Parathyroid adenoma (tissue), 2 donors: ENCODE measurements around the gene CD74.
"Not testable (repeated sequence)": the region's sequence is repeated elsewhere in the genome, so short reads cannot be mapped to it uniquely, and the experiment has no call there.

Experiments used
- H2AFZ ChIP-seq: fragments of 300-600 bp; sonication (generic); one replicate; pipeline ENCODE4 v1.7.0; 2017; ENCODE audit warnings: antibody characterized with exemption, mild to moderate bottlenecking
- H3K27ac ChIP-seq: fragments of 300-600 bp; sonication (generic); one replicate; pipeline ENCODE4 v1.7.0; 2017
- H3K27me3 ChIP-seq: fragments of 300-600 bp; sonication (generic); one replicate; pipeline ENCODE4 v1.7.0; 2017; ENCODE audit warnings: low read length; ENCODE audit not compliant: control insufficient read depth, insufficient read depth
- H3K36me3 ChIP-seq: fragments of 300-600 bp; sonication (generic); one replicate; pipeline ENCODE4 v1.7.0; 2017; ENCODE audit warnings: low read length; ENCODE audit not compliant: control insufficient read depth, insufficient read depth
- H3K4me1 ChIP-seq: fragments of 300-600 bp; sonication (generic); one replicate; pipeline ENCODE4 v1.7.0; 2017; ENCODE audit warnings: control low read depth
- H3K4me2 ChIP-seq: fragments of 300-600 bp; sonication (generic); one replicate; pipeline ENCODE4 v1.7.0; 2017; ENCODE audit warnings: low read length
- H3K4me3 ChIP-seq: fragments of 300-600 bp; sonication (generic); one replicate; pipeline ENCODE4 v1.7.0; 2017; ENCODE audit warnings: low read depth, low read length
- H3K79me2 ChIP-seq: fragments of 300-600 bp; sonication (generic); one replicate; pipeline ENCODE4 v1.7.0; 2017; ENCODE audit warnings: control low read depth
- H3K9ac ChIP-seq: fragments of 300-600 bp; sonication (generic); one replicate; pipeline ENCODE4 v1.7.0; 2017; ENCODE audit warnings: mild to moderate bottlenecking
- H3K9me3 ChIP-seq: fragments of 300-600 bp; sonication (generic); one replicate; pipeline ENCODE4 v1.7.0; 2017; ENCODE audit warnings: low read length; ENCODE audit not compliant: control insufficient read depth
- TF ChIP-seq, protein P1 (sequence below): fragments of 300-600 bp; sonication (generic); IDR thresholded peaks from one replicate; pipeline ENCODE4 v1.7.0; 2017; ENCODE audit warnings: antibody characterized with exemption, mild to moderate bottlenecking
- donor health status: primary hyperparathyroidism.

Gene CD74

DNA sequence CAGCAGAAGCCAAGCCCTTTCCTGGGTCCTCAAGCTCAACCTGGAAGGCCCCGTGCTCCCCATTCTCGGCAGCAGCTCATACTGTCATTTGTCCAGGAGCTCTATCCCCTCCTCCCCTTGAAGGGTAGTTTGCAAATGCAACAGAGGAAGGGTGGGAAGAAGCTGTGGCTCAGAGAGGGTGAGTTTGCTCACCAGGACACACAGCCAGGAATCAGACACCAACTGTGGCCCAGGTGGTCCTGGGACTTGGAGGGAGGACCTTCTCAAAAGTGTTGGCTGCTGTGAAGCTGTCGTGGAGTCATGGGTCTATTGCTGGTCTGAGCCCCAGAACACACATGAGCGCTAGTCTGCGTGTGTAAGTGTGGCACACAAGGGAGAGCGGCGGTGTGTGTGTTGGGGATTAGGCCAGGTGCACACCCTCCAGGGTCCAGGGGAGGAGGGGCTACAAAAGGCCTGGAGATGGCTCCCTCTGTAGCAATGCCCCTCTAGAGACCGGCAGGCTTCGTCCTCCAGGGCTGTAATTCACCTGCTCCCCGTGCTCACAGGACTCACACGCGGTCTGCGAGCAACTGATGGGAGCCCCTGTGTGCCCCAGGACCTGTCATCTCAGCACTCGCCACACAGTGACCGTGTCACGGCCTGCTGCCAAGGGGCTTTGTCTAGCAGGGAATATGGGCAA is 45.0 kb upstream of the CD74 start:
- no peak overlapping the region for H3K4me2 ChIP-seq
- H3K4me1 ChIP-seq, result no peaks in the 10 kb centered on the region

DNA sequence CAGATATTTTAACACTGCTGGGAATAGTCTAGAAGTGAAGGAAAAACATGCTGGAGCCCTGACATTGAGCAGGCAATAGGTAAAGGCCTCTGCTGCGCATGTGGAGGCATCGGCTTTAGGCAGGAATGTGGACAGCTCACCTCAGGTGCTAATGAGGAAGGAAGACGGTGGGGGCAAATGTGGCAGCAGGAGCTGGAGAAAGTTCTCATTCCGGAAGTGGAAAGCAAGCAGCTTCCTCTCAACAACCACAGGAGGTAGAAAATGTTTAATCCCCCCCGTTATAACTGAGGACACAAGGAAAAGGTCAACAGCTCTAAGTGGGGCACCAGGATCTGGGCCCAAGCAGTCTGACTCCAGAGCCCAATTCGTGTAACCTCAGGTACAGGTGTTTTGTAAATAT is 44.4 kb upstream of the CD74 start:
- Histone ChIP-seq H3K9me3 (no peaks in the 10 kb centered on the region), H3K4me1 (no peaks in the 10 kb centered on the region), H3K27ac (no peak overlapping the region)

More for the DNA sequence above, 45.0 kb upstream of the CD74 start:
- no peak overlapping the region for H2AFZ ChIP-seq
- no peak overlapping the region for H3K27ac ChIP-seq
- no peak overlapping the region for H3K4me3 ChIP-seq
- no peaks in the 10 kb centered on the region for H3K9me3 ChIP-seq
- TF ChIP-seq, protein P1, sequence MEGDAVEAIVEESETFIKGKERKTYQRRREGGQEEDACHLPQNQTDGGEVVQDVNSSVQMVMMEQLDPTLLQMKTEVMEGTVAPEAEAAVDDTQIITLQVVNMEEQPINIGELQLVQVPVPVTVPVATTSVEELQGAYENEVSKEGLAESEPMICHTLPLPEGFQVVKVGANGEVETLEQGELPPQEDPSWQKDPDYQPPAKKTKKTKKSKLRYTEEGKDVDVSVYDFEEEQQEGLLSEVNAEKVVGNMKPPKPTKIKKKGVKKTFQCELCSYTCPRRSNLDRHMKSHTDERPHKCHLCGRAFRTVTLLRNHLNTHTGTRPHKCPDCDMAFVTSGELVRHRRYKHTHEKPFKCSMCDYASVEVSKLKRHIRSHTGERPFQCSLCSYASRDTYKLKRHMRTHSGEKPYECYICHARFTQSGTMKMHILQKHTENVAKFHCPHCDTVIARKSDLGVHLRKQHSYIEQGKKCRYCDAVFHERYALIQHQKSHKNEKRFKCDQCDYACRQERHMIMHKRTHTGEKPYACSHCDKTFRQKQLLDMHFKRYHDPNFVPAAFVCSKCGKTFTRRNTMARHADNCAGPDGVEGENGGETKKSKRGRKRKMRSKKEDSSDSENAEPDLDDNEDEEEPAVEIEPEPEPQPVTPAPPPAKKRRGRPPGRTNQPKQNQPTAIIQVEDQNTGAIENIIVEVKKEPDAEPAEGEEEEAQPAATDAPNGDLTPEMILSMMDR, result no peak
- H3K27me3 ChIP-seq, result no peaks in the 10 kb centered on the region
- no peaks in the 10 kb centered on the region for H3K36me3 ChIP-seq
- no peaks in the 10 kb centered on the region for H3K79me2 ChIP-seq
- H3K9ac ChIP-seq, result no peak overlapping the region

DNA sequence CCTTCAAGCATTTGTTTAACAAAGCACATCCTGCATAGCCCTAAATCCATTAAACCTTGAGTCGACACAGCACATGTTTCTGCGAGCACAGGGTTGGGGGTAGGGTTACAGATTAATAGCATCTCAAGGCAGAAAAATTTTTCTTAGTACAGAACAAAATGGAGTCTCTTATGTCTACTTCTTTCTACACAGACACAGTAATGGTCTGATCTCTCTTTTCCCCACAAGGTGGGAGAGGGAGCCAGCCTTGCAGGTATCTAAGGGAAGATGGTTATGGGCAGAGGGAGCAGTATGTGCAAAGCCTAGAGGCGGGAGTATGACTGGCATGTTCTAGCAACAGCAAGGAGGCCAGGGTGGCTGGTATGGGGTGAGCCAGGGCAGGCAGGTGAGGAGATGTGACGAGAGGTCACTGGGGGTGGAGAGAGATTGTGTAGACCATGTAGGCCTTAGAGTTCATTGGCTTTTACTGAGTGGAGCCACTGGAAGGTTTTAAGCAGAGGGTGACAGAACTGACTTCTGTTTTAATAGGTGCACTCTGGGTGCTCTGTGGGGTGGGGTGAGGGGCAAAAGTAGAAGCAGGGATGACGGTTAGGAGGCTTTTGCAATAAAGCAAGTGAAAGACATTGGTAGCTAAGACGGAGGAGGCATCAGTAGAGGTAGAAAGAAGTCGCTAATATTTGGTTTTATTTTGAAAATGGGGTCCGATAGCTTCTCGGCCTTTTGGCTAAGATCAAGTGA is 42.0 kb upstream of the CD74 start:
- Histone ChIP-seq H3K4me1 (no peaks in the 10 kb centered on the region), H2AFZ (no peak overlapping the region), H3K4me3 (no peak overlapping the region), H3K4me2 (no peak overlapping the region), H3K79me2 (no peaks in the 10 kb centered on the region), H3K9ac (no peak overlapping the region), H3K27ac (no peak overlapping the region), H3K9me3 (no peaks in the 10 kb centered on the region), H3K36me3 (no peaks in the 10 kb centered on the region), H3K27me3 (no peaks in the 10 kb centered on the region)
- TF ChIP-seq, protein P1, result no peak

More for the DNA sequence above, 44.4 kb upstream of the CD74 start:
- Histone ChIP-seq H3K4me3 (no peak overlapping the region), H3K9ac (no peak overlapping the region), H3K36me3 (no peaks in the 10 kb centered on the region), H3K79me2 (no peaks in the 10 kb centered on the region), H3K4me2 (no peak overlapping the region), H3K27me3 (no peaks in the 10 kb centered on the region), H2AFZ (no peak overlapping the region)
- TF ChIP-seq, protein P1, result no peak

DNA sequence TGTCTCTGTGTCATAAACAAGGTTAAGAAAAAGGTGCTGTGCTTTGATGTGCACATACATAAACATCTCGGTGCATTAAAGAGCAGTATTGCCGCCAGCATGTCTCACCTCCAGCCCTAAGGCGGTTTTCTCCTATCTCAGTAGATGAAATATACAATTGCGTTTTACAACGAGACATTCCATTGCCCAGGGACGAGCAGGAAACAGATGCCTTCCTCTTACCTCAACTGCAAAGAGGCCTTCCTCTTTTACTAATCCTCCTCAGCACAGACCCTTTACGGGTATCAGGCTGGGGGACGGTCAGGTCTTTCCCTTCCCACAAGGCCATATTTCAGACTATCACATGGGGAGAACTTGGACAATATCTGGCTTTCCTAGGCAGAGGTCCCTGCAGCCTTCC is 41.3 kb upstream of the CD74 start:
- not testable (repeated sequence) for H3K4me1 ChIP-seq, H3K9me3 ChIP-seq

DNA sequence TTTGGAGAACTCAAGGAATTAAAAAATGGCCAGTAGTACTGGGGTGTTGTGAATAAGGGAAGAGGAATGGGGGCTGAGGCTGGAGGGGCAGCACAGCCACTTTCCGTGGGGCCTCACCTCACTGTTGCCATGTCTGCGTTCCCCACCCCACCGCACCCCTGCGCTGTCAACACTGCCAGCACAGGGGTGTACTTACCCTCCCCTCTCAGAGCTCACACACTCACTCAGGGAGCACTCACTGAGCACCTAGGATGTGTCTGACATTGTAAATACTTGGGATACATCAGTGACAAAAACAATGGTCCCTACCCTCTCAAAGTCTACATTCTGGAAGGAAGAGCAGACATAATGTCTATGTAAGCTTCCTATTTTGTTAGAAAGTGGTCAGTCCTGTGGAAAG is 40.2 kb upstream of the CD74 start:
- H3K9me3 ChIP-seq, result no peaks in the 10 kb centered on the region
- no peaks in the 10 kb centered on the region for H3K4me1 ChIP-seq
- no peaks in the 10 kb centered on the region for H3K36me3 ChIP-seq
- no peak overlapping the region for H3K27ac ChIP-seq
- peaks cover 7% of the 10 kb centered on the region for H3K79me2 ChIP-seq
- TF ChIP-seq, protein P1, result no peak
- no peak overlapping the region for H3K9ac ChIP-seq
- no peak overlapping the region for H3K4me3 ChIP-seq
- no peaks in the 10 kb centered on the region for H3K27me3 ChIP-seq
- no peak overlapping the region for H3K4me2 ChIP-seq
- no peak overlapping the region for H2AFZ ChIP-seq

More for the DNA sequence above, 41.3 kb upstream of the CD74 start:
- not testable (repeated sequence) for H3K79me2 ChIP-seq, H3K27ac ChIP-seq, H3K27me3 ChIP-seq, H3K4me2 ChIP-seq, H2AFZ ChIP-seq, H3K9ac ChIP-seq, H3K4me3 ChIP-seq, H3K36me3 ChIP-seq
